Measurements from ENCODE around the gene SIMC1. TPM values are rescaled to one million over a fixed set of nuclear protein-coding genes. Genes with fewer than 3 reads are reported as not detected.

Gene SIMC1
- total RNA-seq, 1 experiment from 2014 or later, result 17.7 TPM

- Histone ChIP-seq H3K18ac (ENCODE audit: insufficient read length, low read depth, low read length) (no peak overlapping the region), H2BK15ac (ENCODE audit: low read depth, low read length) (no peak overlapping the region)
Measured at GRCh38 chr5:176319827-176320554, 81.8 kb downstream of the SIMC1 start.

More at GRCh38 chr5:176319827-176320554, 81.8 kb downstream of the SIMC1 start:
- H3K4me2 ChIP-seq (ENCODE audit: insufficient read depth, insufficient read length, low read length), result no peak overlapping the region
- H3T11ph ChIP-seq (ENCODE audit: low read length), result no peak overlapping the region
- H3K9ac ChIP-seq (ENCODE audit: extremely low read depth, insufficient read length, low read length), result no peak overlapping the region
- H2BK20ac ChIP-seq (ENCODE audit: low read depth, low read length, poor library complexity, severe bottlenecking), result no peak overlapping the region
- no peak overlapping the region for H4K5ac ChIP-seq (ENCODE audit: insufficient read length, low read depth, low read length)
- H3K36me3 Mint-ChIP-seq (ENCODE audit: insufficient read depth in 1 of 3, low read depth in 3 of 3), result peaks cover 16 to 29% (median 20%) of the 10 kb centered on the region in 3 experiments; a peak in 6 of 7 replicates
- no peak for DNase-seq
- H3K23me2 ChIP-seq (ENCODE audit: insufficient read length, low read depth, low read length, poor library complexity, severe bottlenecking), result no peaks in the 10 kb centered on the region
- WGBS (ENCODE audit: extremely low coverage, insufficient read length, low lambda C conversion rate), result no CpG with 5 or more reads among the region's 9 CpGs
- H3K9me3 ChIP-seq (ENCODE audit: control insufficient read depth, low read depth, low read length), result no peaks in the 10 kb centered on the region
- peak; percentile 26; the same call in 1 of the 3 replicates for TF ChIP-seq CTCF (conservative IDR thresholded peaks at IDR 0.05)
- H3K56ac ChIP-seq (ENCODE audit: insufficient read length, low read depth, low read length), result no peak overlapping the region
- peaks cover 0 to 4% of the 10 kb centered on the region in 2 experiments; a peak in 2 of 4 replicates for H3K4me1 Mint-ChIP-seq
- no peak overlapping the region for H2BK120ac ChIP-seq (ENCODE audit: low read depth, low read length, poor library complexity, severe bottlenecking)
- no peak overlapping the region for H2AK5ac ChIP-seq (ENCODE audit: insufficient read length, low read length)
- no peaks in the 10 kb centered on the region for H3K79me2 ChIP-seq (ENCODE audit: insufficient read depth, low read length)
- H3K27me3 Mint-ChIP-seq (ENCODE audit: low read depth), result no peaks in the 10 kb centered on the region
- H3K27ac ChIP-seq (ENCODE audit: insufficient read length, low read depth, low read length), result no peak overlapping the region
- no peak overlapping the region for H3K27ac Mint-ChIP-seq
- H3K14ac ChIP-seq (ENCODE audit: insufficient read depth, low read length), result no peak overlapping the region
- no peaks in the 10 kb centered on the region for H4K20me1 ChIP-seq (ENCODE audit: control insufficient read depth, insufficient read depth, insufficient read length)
- no peaks in the 10 kb centered on the region for H3K79me1 ChIP-seq (ENCODE audit: insufficient read depth, low read depth, low read length, poor library complexity, severe bottlenecking)
- no peak overlapping the region for H4K91ac ChIP-seq (ENCODE audit: insufficient read length, low read depth, low read length)
- no peaks in the 10 kb centered on the region for H3K4me1 ChIP-seq (ENCODE audit: insufficient read depth, low read length)
- H3K23ac ChIP-seq (ENCODE audit: insufficient read length, low read depth, low read length), result no peak overlapping the region
- no peak overlapping the region for H4K8ac ChIP-seq (replicated peaks; ENCODE audit: insufficient read length, low read depth, low read length)
- H2BK12ac ChIP-seq (ENCODE audit: insufficient read length, low read depth, low read length), result no peak overlapping the region
- H2AFZ ChIP-seq (ENCODE audit: low read length), result no peak overlapping the region
- H3K27me3 ChIP-seq (ENCODE audit: insufficient read depth, low read length), result no peaks in the 10 kb centered on the region
- no peaks in the 10 kb centered on the region for H3K9me3 Mint-ChIP-seq
- no peak overlapping the region for H3K4ac ChIP-seq (ENCODE audit: low read depth, low read length)
- H2BK5ac ChIP-seq (ENCODE audit: insufficient read length, low read length), result no peak overlapping the region
- no peak overlapping the region for H3K4me3 Mint-ChIP-seq
